ENCODE measurements around the gene ZNF140.

GRCh38 chr12:133130808-133131128 lies 50.0 kb downstream of the ZNF140 start:
- TF ChIP-seq ZNF761 (CRISPR knock-in tag; conservative IDR thresholded peaks at IDR 0.05) (no peak; the same call in 1 of the 2 replicates), RBM22 (optimal IDR thresholded peaks at IDR 0.05; ENCODE audit: low read length) (no peak), POLR2AphosphoS5 (IDR thresholded peaks at IDR 0.05; ENCODE audit: low read depth, low read length) (no peak), NFRKB (IDR thresholded peaks at IDR 0.05) (no peak), KDM5A (IDR thresholded peaks at IDR 0.05; ENCODE audit: borderline replicate concordance, low read length) (no peak), ZSCAN21 (CRISPR knock-in tag; IDR thresholded peaks at IDR 0.05; ENCODE audit: borderline replicate concordance) (no peak), ARNT (IDR thresholded peaks at IDR 0.05) (no peak), PHF5A (CRISPR knock-in tag; IDR thresholded peaks at IDR 0.05; ENCODE audit: low read depth, unreplicated experiment) (no peak), HOXA5 (CRISPR knock-in tag; IDR thresholded peaks at IDR 0.05) (no peak), ZNF138 (CRISPR knock-in tag; IDR thresholded peaks at IDR 0.05; ENCODE audit: low read depth) (no peak), ZNF337 (CRISPR knock-in tag; IDR thresholded peaks at IDR 0.05; ENCODE audit: borderline replicate concordance, low read depth) (no peak), RXRA (CRISPR knock-in tag; IDR thresholded peaks at IDR 0.05) (no peak), POLR2A (IDR thresholded peaks at IDR 0.05; ENCODE audit: insufficient read depth in 1 of 2, low read depth in 2 of 2, low read length in 2 of 2) (no peak), ZXDC (CRISPR knock-in tag; IDR thresholded peaks at IDR 0.05) (no peak)

All from HepG2 (cell line).